Measurements from ENCODE around the gene SMYD3.

Gene SMYD3

GRCh38 chr1:246470585-246470984, 36.5 kb downstream of the SMYD3 start:
- DNase-seq (ENCODE audit: low read depth, low spot score), result no peak

GRCh38 chr1:246462986-246463385, 44.1 kb downstream of the SMYD3 start:
- DNase-seq (ENCODE audit: low read depth, low spot score), result no peak

DNA sequence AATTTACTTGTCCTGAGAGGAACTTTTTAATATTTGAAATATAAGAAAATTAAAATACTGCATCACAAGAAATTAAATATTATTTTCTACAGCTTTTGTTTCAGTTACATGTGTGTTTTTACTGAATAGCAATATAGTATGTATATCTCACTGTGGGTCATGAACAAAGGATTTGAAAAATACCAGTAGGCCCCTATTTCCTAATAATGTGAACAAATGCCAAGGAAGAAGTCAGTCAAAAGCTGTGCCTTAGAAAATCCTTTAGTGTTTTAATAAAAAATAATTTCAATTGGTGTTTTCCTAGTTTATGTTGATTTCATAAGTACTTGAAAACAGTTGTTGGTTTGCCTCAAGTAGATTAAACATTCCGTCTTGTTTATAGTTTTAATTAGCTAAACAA, 46.7 kb downstream of the SMYD3 start:
- no peak for DNase-seq (ENCODE audit: low read depth, low spot score)

DNA sequence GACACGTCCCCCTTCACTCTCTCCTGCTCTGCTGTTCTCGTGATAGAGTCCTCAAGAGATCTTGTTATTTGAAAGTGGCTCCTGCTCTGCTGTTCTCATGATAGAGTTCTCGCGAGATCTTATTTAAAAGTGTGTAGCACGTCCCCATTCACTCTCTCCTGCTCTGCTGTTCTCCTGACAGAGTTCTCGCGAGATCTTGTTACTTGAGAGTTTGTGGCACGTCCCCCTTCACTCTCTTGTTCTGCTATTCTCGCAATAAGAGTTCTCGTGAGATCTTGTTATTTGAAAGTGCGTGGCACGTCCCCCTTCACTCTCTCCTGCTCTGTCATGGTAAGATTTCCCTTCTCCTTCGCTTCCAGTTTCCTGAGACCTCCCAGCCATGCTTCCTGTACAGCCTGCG, 47.9 kb downstream of the SMYD3 start:
- no peak for DNase-seq (ENCODE audit: low read depth, low spot score)

GRCh38 chr1:246455476-246455875, 51.6 kb downstream of the SMYD3 start:
- no peak for DNase-seq (ENCODE audit: low read depth, low spot score)

DNA sequence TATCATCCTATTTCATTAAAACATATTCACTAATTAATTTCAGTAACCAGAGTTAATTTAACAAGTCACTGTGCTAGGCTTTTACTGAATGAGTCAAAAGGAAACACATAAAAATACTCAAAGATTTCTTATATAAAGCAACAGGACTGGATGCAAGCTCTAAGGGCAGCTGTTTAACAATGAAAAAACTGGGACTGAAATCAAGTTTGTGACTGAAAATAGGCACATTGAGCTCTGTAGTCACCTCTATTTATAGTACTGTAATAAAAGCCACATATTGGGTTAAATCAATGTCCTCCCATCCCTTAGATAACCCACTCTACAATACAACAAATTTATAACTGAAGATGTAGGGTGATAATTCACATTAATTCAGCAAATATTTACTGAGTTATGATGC, 52.4 kb downstream of the SMYD3 start:
- DNase-seq (ENCODE audit: low read depth, low spot score), result no peak

GRCh38 chr1:246450611-246451251, 56.3 kb downstream of the SMYD3 start:
- no peak for DNase-seq (ENCODE audit: low read depth, low spot score)

DNA sequence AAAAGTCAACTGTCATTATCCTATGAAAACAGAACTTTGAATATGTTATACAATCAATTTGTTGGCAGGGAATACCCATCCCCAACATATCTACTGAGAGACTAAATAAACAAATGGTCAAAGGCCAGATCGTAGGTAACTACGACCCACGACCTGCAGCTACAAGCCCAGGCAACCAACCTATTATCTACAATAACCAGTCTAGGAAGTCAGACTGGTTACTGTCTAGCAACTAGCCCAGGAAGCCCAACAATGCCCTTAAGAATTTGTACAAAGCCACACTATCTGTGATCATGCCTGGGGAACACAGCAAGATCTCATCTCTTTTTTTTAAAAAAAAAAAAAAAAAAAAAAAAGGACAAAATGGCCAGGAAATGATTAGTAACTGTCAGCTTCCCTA, 58.7 kb downstream of the SMYD3 start:
- no peak for DNase-seq (ENCODE audit: low read depth, low spot score)

DNA sequence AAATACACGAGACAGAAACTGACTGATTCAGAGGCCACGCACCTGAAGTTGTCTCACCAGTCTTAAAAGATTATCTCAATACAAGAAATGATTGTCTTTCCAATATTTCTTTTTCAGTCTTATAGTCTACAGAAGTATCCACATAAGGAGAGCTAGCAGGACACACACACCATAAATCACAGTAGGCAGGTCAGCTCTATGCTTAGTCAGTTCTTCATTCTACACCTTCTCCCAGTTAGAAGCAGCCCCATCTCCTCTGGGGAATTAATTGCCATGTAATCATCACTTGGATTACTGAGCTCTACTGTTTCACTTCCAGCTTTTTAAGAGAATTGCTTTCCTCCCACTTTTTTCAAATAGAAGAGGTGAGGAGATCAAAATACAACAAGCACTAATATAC, 59.6 kb downstream of the SMYD3 start:
- no peak for DNase-seq (ENCODE audit: low read depth, low spot score)

- DNase-seq (ENCODE audit: low read depth, low spot score), result no peak
Measured at GRCh38 chr1:246445503-246445902, 61.6 kb downstream of the SMYD3 start.

DNA sequence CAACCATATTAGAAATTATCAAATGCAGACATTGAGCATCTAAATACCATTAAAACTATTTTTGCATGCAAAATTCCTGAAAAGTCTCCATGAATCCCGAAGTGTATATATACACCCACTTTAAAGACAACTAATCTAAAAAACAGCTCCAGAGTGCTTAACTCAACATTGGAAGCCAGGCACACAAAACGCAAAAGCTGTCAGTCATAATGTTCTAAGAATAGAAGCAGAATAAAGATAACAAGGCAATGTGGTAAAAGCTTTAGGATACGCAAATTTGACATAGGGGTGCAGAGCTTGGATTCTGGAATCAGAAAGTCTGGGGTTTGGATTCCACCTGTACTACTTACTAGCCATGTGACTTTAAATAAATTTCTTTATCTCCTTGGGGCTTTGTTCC, 62.5 kb downstream of the SMYD3 start:
- DNase-seq (ENCODE audit: low read depth, low spot score), result no peak

- no peak for DNase-seq (ENCODE audit: low read depth, low spot score)
Measured at GRCh38 chr1:246437961-246438360, 69.1 kb downstream of the SMYD3 start.

- DNase-seq (ENCODE audit: low read depth, low spot score), result no peak
Measured at GRCh38 chr1:246435421-246436041, 71.5 kb downstream of the SMYD3 start.

DNA sequence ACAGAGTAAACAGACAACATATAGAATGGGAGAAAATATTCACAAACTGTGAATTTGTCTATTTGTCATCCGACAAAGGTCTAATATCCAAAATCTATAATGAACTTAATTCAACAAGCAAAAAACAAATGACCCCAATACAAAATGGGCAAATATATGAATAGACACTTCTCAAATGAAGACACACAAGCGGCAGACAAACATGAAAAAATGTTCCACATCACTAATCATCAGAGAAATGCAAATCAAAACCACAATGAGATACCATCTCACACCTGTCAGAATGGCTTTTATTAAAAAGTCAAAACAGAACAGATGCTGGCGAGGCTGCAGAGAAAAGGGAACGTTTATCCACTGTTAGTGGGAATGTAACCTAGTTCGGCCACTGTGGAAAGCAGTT, 72.7 kb downstream of the SMYD3 start:
- no peak for DNase-seq (ENCODE audit: low read depth, low spot score)

- peak; percentile 14 for DNase-seq (ENCODE audit: low read depth, low spot score)
Measured at GRCh38 chr1:246428542-246429308, 78.4 kb downstream of the SMYD3 start.

DNA sequence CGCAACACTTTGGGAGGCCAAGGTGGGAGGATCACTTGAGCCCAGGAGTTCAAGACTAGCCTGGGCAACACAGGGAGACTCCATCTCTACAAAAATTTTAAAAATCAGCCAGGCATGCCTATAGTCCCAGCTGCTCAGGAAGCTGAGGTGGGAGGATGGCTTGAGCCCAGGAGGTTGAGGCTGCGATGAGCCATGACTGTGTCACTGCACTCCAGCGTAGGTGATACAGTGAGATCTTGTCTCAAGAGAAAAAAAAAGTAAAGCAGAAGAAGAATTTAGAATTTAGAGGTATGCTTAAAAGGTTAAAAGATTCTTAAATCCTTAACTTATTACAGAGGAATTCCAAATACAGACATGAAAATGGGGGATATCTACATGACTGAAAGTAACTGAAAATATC, 79.5 kb downstream of the SMYD3 start:
- DNase-seq (ENCODE audit: low read depth, low spot score), result no peak

DNA sequence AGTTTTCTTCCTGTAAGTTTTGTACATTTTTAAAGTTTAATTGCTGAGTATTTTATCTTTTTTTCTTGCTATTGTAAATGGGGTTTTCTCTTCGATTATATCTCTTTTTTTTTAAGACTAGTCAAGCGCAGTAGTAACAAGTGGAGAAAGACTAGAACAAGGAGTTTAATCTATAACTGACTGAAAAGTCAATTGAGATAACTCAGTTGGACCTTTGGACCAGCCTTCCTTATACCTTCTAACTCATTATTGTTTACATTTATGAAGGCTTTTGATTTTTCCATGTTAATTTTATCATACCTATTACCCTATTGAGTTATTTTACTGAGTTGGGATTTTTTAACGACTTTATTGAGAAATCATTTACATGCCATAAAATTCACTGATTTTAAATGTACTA, 81.2 kb downstream of the SMYD3 start:
- no peak for DNase-seq (ENCODE audit: low read depth, low spot score)

DNA sequence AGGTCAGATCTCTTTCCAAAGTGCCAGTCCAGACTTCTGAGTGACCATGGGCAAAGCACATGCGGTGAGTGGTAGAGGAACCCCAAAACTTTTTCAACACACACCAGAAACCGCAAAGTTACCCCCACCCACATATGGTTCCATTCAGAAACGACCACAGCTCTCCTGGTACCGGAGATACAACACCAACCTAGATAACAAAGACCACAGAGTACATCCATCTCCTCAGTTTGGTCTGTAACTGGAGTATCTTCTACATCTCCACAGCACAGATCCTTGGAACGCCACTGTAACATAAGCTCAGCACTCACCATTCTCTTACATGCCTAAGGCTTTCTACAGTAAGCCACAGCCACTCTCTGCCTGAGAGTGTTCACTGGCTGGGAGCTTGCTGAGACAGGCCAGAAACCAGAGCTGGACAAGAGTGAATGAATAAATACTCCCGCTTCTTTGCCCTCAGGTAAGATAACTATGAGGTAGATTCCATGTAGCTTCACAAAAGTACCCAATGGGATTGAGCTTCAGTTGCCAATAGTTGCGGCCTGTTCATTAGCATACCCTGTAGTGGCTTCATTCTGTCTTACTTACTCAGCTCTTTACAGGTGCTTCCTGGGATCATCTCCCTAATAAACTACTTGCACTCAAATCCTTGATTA, 81.8 kb downstream of the SMYD3 start:
- DNase-seq (ENCODE audit: low read depth, low spot score), result peak; percentile 40

GRCh38 chr1:246420300-246420699, 86.8 kb downstream of the SMYD3 start:
- no peak for DNase-seq (ENCODE audit: low read depth, low spot score)

- DNase-seq (ENCODE audit: low read depth, low spot score), result no peak
Measured at GRCh38 chr1:246418565-246419312, 88.3 kb downstream of the SMYD3 start.

GRCh38 chr1:246417813-246418564, 89.1 kb downstream of the SMYD3 start:
- no peak for DNase-seq (ENCODE audit: low read depth, low spot score)
